K562 (cell line): Measurements from ENCODE around the gene TMEM39B.

Experiments
- CTCF ChIP-seq, 3 experiments: IDR thresholded peaks in 2 of 3; conservative IDR thresholded peaks in 1 of 3; 2 replicates each; pipeline ENCODE4 v1.5.1; 2011 to 2012; ENCODE audit warnings: low read length in 3 of 3, mild to moderate bottlenecking in 3 of 3, control low read depth in 2 of 3, improper control_type of control experiment in 1 of 3, inconsistent platforms in 1 of 3, low read depth in 1 of 3, mixed read lengths in 1 of 3, moderate library complexity in 1 of 3; ENCODE audit not compliant: insufficient read depth in 2 of 3
- NFE2L1 ChIP-seq: fragments of 450-650 bp; IDR thresholded peaks from 2 replicates; pipeline ENCODE4 v1.6.1; 2016; ENCODE audit warnings: missing genetic modification characterization, low read depth, mild to moderate bottlenecking, missing compliant biosample characterization, moderate library complexity, borderline replicate concordance
- TF ChIP-seq, protein P1 (sequence below), 2 experiments: fragments of 450-650 bp; formaldehyde crosslinking in 1 of 2; IDR thresholded peaks; 2 replicates each; pipeline versions ENCODE4 v1.4.0 to v1.6.1; 2014 to 2020; ENCODE audit warnings: mild to moderate bottlenecking in 2 of 2, borderline replicate concordance in 1 of 2, low read depth in 1 of 2

DNA sequence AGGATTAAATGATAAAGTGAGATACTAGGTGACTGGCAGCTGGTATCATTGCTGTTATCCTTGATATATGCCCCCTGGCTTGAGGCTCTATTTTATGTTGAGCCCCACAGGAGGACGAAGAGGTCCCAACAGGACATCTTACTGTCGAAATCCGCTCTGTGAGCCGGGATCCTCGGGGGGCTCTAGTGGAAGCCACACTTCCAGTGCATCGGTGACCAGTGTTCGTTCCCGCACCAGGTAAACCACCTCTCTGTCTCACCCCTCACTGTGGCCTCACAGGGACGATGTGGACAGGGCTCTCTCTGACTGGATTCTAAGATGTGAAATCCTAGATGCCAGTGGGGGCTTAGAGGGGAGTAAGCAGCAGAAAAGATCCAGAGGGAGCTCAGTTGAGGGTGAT, 2.1 kb downstream of the TMEM39B start:
- TF ChIP-seq CTCF (IDR thresholded peaks at IDR 0.05 in 2 of 3, conservative IDR thresholded peaks at IDR 0.05 in 1 of 3; ENCODE audit: insufficient read depth in 2 of 3, low read depth in 1 of 3, low read length in 3 of 3) (no peak), NFE2L1 (no peak)
- TF ChIP-seq, protein P1, sequence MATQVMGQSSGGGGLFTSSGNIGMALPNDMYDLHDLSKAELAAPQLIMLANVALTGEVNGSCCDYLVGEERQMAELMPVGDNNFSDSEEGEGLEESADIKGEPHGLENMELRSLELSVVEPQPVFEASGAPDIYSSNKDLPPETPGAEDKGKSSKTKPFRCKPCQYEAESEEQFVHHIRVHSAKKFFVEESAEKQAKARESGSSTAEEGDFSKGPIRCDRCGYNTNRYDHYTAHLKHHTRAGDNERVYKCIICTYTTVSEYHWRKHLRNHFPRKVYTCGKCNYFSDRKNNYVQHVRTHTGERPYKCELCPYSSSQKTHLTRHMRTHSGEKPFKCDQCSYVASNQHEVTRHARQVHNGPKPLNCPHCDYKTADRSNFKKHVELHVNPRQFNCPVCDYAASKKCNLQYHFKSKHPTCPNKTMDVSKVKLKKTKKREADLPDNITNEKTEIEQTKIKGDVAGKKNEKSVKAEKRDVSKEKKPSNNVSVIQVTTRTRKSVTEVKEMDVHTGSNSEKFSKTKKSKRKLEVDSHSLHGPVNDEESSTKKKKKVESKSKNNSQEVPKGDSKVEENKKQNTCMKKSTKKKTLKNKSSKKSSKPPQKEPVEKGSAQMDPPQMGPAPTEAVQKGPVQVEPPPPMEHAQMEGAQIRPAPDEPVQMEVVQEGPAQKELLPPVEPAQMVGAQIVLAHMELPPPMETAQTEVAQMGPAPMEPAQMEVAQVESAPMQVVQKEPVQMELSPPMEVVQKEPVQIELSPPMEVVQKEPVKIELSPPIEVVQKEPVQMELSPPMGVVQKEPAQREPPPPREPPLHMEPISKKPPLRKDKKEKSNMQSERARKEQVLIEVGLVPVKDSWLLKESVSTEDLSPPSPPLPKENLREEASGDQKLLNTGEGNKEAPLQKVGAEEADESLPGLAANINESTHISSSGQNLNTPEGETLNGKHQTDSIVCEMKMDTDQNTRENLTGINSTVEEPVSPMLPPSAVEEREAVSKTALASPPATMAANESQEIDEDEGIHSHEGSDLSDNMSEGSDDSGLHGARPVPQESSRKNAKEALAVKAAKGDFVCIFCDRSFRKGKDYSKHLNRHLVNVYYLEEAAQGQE (IDR thresholded peaks at IDR 0.05; ENCODE audit: borderline replicate concordance) = no peak
- TF ChIP-seq, protein P1 (CRISPR knock-in tag; IDR thresholded peaks at IDR 0.05; ENCODE audit: low read depth) = no peak
